ENCODE measurements around the gene GLT8D1.
"Not testable (repeated sequence)": the region's sequence is repeated elsewhere in the genome, so short reads cannot be mapped to it uniquely, and the experiment has no call there.

Gene GLT8D1, protein sequence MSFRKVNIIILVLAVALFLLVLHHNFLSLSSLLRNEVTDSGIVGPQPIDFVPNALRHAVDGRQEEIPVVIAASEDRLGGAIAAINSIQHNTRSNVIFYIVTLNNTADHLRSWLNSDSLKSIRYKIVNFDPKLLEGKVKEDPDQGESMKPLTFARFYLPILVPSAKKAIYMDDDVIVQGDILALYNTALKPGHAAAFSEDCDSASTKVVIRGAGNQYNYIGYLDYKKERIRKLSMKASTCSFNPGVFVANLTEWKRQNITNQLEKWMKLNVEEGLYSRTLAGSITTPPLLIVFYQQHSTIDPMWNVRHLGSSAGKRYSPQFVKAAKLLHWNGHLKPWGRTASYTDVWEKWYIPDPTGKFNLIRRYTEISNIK

DNA sequence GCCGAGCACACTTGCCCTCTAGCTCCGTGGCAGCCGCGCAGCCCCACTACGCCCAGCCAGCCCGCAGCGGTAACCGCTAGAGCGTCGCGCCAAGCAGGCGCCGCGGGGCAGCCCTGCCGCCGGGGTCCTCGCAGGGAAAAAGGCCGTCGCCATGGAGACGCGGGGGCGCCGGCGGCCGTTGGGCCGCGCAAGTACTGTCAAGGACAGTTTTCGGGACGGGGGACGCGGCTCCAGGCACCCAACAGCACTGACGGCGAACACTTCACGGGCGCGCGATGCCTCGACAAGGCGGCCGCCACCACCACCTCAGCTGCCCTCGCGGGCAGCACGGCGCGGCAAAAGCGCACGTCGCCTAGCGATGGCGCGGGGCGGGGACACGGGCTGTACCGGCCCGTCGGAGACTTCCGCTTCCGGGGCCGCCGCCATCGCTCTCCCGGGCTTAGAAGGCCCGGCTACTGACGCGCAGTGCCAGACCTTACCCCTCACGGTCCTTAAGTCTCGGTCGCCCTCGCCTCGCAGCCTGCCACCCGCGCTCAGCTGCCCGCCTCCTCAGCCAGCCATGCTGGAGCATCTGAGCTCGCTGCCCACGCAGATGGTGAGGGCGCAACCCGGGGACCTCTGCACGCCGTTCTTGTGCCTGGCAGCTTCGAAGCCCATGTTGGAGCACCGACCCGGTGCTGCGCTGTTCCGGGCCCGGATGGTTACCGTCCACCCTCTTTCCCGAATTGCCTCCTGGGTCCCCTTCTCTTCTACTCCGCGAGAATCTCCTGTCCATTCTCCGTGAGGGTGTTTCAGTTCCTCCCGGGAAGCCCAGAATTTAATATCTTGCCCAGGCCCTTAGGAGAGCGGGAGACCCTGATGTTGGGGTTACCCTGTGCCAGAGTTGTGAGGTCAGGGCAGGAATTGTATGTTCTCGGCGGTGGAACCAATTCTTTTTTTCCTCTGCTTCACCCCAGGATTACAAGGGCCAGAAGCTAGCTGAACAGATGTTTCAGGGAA is at the start of gene GLT8D1, which contains the start of gene SPCS1:
GLT8D1 (minus strand) TSS at position 104 of the 999 bp plus-strand sequence. CDS start 5,331 bp downstream, outside the sequence.
SPCS1 (plus strand) TSS at position 419 of the 999 bp plus-strand sequence; CDS start at position 560, 141 bp downstream.
- DNase-seq: peak; percentile 86 to 87

DNA sequence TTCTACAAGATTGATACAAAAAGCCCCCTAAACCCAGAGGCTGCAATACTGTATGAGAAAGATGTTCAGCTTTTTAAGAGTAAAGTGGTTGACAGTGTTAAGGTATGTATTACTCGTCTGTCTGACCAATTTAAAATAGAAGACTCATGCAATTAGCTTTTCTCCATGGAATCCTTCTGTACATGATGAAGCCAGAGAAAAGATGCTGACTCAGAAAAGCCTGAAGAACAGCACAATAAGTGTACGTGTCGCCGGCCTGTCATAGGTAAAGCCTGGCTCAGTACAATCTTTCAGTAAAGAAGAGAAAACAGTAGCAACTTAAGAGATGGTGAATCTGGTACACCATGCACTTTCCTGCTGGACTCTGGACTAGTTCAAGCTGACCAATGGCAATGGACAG is 48.8 kb upstream of the GLT8D1 start:
- no peak for DNase-seq

DNA sequence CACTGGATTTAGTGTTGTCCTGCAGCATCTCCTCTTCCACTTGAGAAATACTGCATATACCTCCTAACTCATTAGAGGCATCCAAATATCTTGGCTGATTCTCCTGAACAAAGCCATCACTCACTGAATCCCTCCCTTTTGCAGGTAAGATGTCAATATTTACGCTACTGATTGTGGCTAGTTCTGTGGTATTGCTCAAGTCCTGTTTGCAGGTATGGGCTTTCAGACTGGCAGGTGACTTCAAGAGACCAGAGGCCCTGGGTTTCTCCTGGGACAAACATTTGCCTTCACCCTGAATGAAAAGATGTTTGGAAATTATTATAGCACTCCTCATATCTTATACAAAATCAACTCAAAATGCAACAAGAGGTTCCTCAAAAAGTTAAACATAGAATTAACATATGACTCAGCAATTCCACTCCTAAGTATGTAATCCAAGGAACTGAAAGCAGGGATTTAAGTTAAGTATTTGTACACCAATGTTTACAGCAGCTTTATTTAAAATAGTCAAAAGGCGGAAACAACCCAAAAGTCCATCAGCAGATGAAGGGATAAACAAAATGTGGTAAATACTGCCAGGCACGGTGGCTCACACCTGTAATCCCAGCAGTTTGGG is 46.6 kb upstream of the GLT8D1 start:
- DNase-seq: peak in 1 of 2 experiments; percentile 31

DNA sequence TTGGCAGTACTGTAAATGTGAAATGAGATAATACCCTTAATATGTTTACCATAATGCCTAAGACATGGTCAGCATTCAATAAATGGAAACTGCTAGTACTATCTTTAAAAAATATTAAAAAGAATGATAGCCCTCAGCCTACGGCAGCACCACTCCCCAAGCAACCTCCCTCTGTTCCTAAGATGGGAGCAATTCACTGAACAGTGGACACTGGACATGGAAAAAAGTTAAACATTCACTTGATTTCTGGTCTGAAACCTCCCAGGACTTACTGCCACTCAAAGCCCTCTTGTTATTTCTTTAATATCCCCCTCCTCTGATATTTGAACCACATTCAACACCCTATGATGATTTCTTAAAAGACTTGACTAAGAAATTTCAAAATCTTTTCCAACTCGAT is 38.1 kb upstream of the GLT8D1 start:
- DNase-seq: no peak

DNA sequence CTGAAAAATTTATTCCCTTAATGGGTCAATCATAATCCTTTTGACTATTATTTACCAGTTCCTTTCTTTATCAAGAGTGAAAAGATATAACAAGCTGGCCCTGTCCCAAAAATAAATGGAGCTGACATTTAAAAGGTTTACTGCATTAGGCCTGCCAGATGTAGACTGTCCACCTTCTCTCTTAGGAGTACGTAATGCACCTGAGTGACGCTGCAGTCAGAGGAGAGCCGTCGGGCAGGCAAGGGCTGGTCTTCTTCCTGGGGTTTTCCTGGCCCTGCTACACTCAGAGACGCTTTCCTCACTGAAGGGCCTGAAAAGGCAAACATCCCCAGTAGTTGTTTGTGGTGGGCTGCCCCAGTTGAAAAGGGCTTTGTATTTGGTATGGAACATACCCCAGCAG is 37.6 kb upstream of the GLT8D1 start:
- DNase-seq: no peak

DNA sequence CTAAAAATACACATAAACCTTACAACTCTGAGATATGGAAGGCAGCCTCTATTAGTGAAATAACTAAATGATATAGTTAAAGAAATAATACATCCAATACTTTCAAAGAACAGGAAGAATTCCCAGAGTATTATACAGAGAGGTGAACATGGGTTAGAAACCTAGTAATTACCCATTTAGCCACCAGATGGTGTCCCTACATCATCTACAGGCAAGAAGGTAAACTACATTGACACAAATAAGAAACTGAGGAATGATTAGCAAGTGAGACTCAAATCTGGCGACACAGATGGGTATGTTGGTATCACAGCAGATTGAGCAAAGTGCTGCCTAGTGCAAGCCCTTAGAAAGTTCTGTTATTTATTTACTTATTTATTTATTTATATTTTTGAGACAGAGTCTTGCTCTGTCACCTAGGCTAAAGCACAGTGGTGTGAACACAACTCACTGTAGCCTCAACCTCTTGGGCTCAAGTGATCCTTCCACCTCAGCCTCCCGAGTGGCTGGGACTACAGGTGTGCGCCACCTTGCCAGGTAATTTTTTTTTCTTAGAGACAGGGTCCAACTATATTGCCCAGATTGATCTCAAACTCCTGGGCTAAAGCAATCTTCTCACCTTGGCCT is 36.9 kb upstream of the GLT8D1 start:
- peak; percentile 46 to 54 for DNase-seq

DNA sequence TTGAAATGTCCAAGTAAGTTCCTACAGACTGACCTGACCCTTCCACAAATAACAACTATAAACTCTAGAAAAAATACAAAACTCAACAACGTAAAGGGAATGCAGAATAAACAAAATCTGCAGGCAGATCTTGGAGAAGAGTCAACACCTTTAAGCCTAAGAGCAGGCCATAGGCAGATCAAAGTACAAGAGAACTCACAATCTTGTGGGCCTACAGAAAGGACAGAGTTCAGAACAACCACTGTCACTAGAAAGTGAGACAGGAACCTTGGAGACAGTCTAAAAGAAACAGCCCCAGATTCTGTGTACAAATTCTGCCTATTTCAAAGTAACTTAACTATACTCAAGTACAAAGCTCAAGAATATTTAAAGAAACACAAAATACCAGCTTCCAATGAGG is 34.1 kb upstream of the GLT8D1 start:
- DNase-seq: no peak

DNA sequence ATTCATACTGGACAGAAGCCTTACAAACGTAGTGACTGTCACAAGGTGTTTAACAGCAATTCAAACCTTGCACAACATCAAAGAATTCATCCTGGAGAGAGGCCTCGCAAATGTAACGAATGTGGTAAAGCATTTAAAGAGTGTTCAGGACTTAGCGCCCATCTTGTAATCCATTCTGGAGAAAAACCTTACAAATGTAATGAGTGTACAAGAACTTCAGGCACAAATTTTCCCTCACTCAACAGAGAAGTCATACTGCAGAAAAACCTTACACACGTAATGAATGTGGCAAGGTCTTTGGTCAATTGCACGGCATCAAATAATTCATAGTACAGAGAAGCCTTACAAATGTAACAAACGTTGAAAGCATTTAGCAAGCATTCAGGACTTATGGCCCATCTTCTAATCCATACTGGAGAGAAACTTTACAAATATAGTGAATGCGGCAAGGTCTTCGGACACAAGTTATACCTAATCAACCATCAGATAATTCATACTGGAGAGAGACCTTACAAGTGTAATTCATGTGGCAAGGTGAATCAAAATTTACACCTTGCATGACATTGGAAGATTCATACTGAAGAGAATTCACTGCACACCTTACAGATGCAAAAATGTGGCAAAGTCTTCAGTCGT is 27.8 kb upstream of the GLT8D1 start:
- DNase-seq: no peak

DNA sequence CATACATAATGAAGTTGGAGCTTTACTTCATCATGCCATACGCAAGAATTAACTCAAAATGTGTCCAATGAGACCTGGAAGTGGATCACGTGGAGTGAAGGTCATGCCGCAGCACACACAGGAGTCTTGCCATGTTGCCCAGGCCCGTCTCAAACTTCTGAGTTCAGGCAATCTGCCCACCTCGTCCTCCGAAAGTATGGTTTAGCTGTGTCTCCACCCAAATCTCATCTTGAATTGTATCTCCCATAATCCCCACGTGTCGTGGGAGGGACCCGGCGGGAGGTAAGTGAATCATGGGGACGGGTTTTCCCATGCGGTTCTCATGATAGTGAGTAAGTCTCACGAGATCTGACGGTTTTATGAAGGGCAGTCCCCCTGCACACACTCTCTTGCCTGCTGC is 26.0 kb upstream of the GLT8D1 start:
- no peak for DNase-seq

DNA sequence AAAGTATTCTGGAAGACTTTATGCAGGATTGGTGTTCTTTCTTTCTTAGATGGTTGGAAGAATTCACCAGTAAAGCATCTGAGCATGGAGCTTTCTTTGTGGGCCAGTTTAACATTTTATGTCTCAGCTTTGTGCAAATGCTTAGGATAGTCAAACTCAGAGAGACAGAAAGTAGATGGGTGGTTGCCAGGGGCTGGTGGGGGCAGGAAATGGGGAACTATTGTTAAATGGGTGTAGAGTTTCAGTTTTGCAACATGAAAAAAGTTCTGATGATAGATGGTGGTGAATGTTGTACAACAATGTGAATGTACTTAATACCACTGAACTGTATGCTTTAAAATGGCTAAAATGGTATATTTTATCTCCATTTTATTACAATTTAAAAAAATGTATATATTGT is 25.1 kb upstream of the GLT8D1 start:
- DNase-seq: no peak

DNA sequence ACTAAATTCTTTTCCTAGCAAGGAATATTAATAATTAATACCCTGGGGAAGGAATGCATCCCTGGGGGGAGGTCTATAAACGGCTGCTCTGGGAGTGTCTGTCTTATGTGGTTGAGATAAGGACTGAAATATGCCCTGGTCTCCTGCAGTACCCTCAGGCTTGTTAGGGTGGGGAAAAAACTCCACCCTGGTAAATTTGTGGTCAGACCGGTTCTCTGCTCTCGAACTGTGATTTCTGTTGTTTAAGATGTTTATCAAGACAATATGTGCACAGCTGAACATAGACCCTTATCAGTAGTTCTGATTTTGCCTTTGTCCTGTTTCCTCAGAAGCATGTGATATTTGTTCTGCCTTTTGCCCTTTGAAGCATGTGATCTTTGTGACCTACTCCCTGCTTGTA is 23.2 kb upstream of the GLT8D1 start:
- DNase-seq: not testable (repeated sequence)

DNA sequence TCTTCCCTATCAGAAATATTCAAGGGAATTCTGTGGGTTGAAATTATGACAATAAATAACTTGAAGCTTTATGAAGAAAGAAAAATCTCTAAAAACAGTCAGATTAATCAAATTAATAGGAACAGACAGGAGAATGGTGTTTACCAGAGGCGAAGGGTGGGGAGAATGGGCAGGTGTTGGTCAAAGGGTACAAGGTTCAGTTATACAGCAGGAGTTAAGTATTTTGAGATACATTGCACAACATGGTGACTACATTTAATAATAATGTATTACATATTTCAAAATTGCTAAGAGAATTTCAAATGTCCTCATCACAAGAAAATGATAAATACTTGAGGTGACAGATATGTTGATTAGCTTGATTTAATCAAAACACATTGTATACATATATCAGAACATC is 18.9 kb upstream of the GLT8D1 start:
- DNase-seq: no peak

DNA sequence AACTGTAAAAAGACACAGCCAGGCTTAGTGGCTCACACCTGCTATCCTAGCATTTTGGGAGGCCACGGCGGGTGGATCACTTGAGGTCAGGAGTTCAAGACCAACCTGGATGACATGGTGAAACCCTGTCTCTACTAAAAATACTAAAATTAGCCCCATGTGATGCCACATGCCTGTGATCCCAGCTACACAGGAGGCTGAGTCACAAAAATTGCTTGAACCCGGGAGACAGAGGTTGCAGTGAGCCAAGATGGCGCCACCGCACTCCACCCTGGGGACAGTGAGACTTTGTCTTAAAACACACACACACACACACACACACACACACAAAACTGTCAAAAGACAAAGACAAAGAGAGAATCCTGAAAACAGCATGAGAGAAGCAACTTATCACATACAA is 18.3 kb upstream of the GLT8D1 start:
- DNase-seq: no peak

DNA sequence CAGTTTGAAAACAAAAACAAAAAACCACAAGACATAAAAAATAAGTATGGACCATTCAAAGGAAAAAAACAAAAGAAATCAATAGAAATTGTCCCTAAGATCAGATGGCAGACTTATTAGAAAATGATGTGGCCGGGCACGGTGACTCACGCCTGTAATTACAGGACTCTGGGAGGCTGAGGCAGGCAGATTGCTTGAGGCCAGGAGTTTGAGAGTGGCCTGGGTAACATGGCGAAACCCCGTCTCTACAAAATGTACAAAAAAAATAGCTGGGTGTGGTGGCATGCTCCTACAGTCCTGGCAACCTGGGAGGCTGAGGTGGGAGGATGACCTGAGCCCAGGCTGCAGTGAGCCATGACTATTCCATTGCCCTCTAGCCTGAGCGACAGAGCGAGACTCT is 16.9 kb upstream of the GLT8D1 start:
- DNase-seq: no peak

DNA sequence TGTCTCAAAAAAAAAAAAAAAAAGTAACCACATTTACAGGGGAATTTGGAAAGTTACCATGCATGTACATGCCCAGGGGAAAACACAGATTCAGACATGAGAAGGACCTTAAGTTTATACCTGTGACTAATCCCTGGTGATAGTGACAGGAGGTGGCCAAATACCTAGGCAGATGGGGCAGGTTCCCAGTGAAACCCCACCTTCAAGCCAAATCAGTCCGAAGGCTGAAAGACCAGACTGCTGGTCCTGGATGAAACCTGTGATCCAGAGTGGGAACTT is 16.1 kb upstream of the GLT8D1 start:
- no peak for DNase-seq

DNA sequence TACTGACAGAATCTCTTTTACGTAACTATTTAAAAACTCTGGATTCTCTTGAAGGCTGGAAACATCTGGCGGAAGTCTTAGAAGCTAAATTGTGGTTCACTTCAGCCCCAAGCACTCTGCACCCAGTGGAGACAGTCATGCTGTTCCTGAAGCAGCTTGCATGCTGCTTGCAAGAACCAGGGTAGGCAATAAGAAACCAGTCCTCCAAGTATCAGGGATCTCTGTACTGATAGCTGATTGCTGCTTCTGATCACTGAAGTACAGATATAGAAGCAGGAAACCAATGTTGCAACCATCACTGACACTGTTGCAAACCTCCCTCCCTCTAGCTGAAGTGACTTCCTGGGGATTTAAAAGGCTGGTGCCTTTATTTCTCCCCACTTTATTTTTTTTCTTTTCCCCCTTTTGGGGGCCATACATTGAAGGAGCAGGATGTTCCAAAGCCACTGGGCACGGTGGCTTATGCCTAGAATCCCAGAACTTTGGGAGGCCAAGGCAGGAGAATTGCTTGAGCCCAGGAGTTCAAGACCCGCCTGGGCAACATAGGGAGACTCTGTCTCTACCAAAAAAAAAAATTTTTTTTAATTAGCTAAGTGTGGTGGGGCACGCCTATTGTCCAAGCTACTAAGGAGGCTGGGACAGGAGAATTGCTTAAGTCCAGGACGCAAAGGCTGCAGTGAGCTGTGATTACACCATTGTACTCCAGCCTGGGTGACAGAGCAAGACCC is 15.6 kb upstream of the GLT8D1 start:
- DNase-seq: peak; percentile 99

DNA sequence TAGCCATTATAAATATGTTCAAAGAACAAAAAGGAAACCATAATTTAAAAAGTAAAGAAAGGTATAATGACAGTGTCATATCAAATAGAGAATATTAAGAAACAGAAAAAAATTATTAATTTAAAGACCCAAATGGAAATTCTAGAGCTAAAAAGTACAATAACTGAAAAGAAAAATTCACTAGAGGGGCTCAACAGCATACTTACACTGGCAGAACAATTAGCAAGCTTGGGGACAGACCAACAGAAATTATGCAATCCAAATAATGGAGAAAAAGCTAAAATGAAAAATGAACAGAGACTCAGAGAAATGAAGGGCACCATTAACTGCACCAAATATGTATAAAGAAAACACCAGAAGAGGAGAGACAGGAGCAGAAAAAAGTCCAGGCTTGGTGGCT is 14.0 kb upstream of the GLT8D1 start:
- no peak for DNase-seq

DNA sequence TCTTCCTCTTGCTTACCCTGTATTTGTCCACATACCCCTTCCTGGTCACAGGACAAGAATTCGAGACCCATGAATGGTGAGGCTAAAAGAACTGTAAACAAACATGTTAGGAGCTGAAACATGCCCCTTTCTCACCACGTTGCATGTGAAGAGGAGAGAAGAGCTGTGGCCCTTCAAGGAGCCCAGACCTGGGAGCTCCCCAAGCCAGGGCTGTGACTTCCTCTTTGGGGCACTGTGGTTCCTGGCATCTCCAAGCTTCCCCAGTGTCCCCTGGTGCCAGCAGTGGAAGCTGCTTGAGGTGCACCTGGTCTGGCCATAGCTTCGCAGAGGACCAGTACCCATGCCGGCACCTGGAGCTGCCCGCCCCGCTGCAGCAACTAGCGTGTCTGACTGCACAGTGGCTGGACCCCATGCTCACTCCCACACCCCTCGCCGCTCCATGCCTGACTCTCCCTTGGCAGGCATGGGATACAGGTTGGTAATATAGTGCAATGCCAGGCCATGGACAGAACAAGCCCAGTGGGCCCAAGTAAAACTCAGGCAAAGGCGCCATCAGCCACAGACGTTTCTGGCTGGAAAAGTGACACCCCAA is 10.2 kb upstream of the GLT8D1 start:
- peak in 1 of 2 experiments; percentile 10 for DNase-seq

DNA sequence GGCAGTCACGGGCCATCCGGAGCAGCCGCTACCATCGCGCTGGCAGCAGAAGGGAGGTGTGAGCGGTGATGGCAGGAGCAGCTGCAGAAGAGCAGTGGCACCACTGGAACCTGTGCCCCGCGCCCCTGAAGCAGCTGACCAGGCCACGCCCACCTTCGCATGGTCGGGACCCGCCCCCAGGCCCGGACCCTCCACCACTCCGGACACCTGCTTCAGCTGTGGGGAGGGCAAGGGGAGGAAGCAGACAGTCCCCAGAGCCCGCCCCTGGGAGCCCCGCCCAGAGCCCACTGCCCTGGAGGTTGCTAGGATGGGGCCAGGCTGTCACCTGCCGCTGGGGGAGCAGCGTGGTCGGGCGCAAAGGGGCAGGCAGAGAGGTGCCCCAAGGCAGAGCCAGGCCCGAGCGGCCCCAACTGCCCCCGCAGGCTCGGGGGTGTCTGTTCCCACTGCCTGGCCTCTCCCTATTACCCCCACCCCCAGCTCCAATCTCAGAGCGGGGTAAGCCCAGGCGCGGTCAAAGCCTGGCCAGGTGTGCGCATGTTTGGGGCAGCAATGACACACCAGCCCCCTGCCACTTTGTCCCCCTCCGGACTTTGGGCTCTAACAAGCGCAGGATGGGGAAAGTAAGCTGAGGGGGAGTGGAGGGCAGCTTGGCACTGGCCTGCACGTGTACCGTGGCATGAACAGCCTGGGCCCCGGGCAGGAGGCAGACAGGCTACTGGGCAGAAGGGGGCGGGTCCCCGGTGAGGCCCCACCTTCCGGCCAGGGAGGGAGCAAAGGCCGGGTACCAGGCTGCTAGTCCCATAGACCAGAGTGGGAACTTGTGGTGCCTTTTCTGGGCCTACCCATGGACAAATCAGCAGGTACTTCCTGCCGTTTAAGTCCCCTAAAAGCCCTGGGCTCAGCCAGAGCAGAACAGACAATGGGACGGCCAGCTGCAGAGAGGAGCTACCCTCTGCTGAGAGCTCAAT is 9.0 kb upstream of the GLT8D1 start:
- DNase-seq: no peak
